Thyroid gland (tissue), 4 donors: ENCODE data around the gene MYO1G.

Experiments used
- CTCF ChIP-seq, 6 experiments: fragments of 200-600 bp in 3 of 6; fragments of 450-650 bp in 3 of 6; sonication (generic) in 3 of 6; IDR thresholded peaks; one replicate each; pipeline ENCODE4 v1.5.1; 2016 to 2019; ENCODE audit warnings: antibody characterized with exemption in 6 of 6, mild to moderate bottlenecking in 2 of 6, inconsistent platforms in 1 of 6, moderate library complexity in 1 of 6
- POLR2A ChIP-seq, 2 donors: fragments of 450-650 bp; IDR thresholded peaks; one replicate each; pipeline ENCODE4 v1.6.1; 2017; ENCODE audit warnings: antibody characterized with exemption in 2 of 2, mild to moderate bottlenecking in 2 of 2, moderate library complexity in 1 of 2

GRCh38 chr7:45021604-45022296, 42.9 kb upstream of the MYO1G start:
- TF ChIP-seq CTCF (IDR thresholded peaks at IDR 0.05) (no peak), POLR2A (IDR thresholded peaks at IDR 0.05) (no peak)
